ENCODE results near the gene NSL1. TPM values are rescaled to one million over a fixed set of nuclear protein-coding genes. Genes with fewer than 3 reads are reported as not detected.

The NSL1 gene
- total RNA-seq, 1 donor from 2014 or later = 28.7 TPM

GRCh38 chr1:212684521-212685090 lies 107.0 kb downstream of the NSL1 start:
- peaks cover 2% of the 10 kb centered on the region for H3K36me3 Mint-ChIP-seq (ENCODE audit: unreplicated experiment)
- DNase-seq (ENCODE audit: extremely low spot score, unreplicated experiment) = peak; percentile 62
- no peak for TF ChIP-seq CTCF (IDR thresholded peaks at IDR 0.05)
- H3K9me3 Mint-ChIP-seq (ENCODE audit: unreplicated experiment) = no peaks in the 10 kb centered on the region
- no peaks in the 10 kb centered on the region for H3K4me1 Mint-ChIP-seq (ENCODE audit: unreplicated experiment)
- H3K27me3 Mint-ChIP-seq (ENCODE audit: unreplicated experiment) = peaks cover 5% of the 10 kb centered on the region
- no peak overlapping the region for H3K4me3 Mint-ChIP-seq (ENCODE audit: unreplicated experiment)
- H3K27ac Mint-ChIP-seq (ENCODE audit: unreplicated experiment) = no peak overlapping the region

GRCh38 chr1:212684076-212684475 lies 107.5 kb downstream of the NSL1 start:
- Mint-ChIP-seq H3K4me3 (ENCODE audit: unreplicated experiment) (no peak overlapping the region), H3K4me1 (ENCODE audit: unreplicated experiment) (no peaks in the 10 kb centered on the region), H3K36me3 (ENCODE audit: unreplicated experiment) (peaks cover 2% of the 10 kb centered on the region), H3K9me3 (ENCODE audit: unreplicated experiment) (no peaks in the 10 kb centered on the region), H3K27me3 (ENCODE audit: unreplicated experiment) (peaks cover 8% of the 10 kb centered on the region), H3K27ac (ENCODE audit: unreplicated experiment) (no peak overlapping the region)
- TF ChIP-seq CTCF (IDR thresholded peaks at IDR 0.05) = no peak
- DNase-seq (ENCODE audit: extremely low spot score, unreplicated experiment) = peak; percentile 17

GRCh38 chr1:212683357-212683722 lies 108.2 kb downstream of the NSL1 start:
- Mint-ChIP-seq H3K9me3 (ENCODE audit: unreplicated experiment) (no peaks in the 10 kb centered on the region), H3K4me3 (ENCODE audit: unreplicated experiment) (no peak overlapping the region), H3K4me1 (ENCODE audit: unreplicated experiment) (no peaks in the 10 kb centered on the region), H3K27ac (ENCODE audit: unreplicated experiment) (no peak overlapping the region), H3K27me3 (ENCODE audit: unreplicated experiment) (peaks cover 9% of the 10 kb centered on the region), H3K36me3 (ENCODE audit: unreplicated experiment) (peaks cover 2% of the 10 kb centered on the region)
- peak; percentile 59 for DNase-seq (ENCODE audit: extremely low spot score, unreplicated experiment)
- no peak for TF ChIP-seq CTCF (IDR thresholded peaks at IDR 0.05)

GRCh38 chr1:212680680-212681389 lies 110.7 kb downstream of the NSL1 start:
- H3K27me3 Mint-ChIP-seq (ENCODE audit: unreplicated experiment) = peaks cover 9% of the 10 kb centered on the region
- no peak for DNase-seq (ENCODE audit: extremely low spot score, unreplicated experiment)
- no peaks in the 10 kb centered on the region for H3K4me1 Mint-ChIP-seq (ENCODE audit: unreplicated experiment)
- no peak for TF ChIP-seq CTCF (IDR thresholded peaks at IDR 0.05)
- no peaks in the 10 kb centered on the region for H3K9me3 Mint-ChIP-seq (ENCODE audit: unreplicated experiment)
- H3K4me3 Mint-ChIP-seq (ENCODE audit: unreplicated experiment) = no peak overlapping the region
- no peak overlapping the region for H3K27ac Mint-ChIP-seq (ENCODE audit: unreplicated experiment)
- no peaks in the 10 kb centered on the region for H3K36me3 Mint-ChIP-seq (ENCODE audit: unreplicated experiment)

Measured in osteocyte (in vitro differentiated cells).